HK-2 (cell line): ENCODE results near the gene COL8A2.

Experiments
- DNase-seq: peaks from one replicate; pipeline ENCODE4 v3.0.0-alpha.2; 2018; ENCODE audit not compliant: unreplicated experiment

The COL8A2 gene

DNA sequence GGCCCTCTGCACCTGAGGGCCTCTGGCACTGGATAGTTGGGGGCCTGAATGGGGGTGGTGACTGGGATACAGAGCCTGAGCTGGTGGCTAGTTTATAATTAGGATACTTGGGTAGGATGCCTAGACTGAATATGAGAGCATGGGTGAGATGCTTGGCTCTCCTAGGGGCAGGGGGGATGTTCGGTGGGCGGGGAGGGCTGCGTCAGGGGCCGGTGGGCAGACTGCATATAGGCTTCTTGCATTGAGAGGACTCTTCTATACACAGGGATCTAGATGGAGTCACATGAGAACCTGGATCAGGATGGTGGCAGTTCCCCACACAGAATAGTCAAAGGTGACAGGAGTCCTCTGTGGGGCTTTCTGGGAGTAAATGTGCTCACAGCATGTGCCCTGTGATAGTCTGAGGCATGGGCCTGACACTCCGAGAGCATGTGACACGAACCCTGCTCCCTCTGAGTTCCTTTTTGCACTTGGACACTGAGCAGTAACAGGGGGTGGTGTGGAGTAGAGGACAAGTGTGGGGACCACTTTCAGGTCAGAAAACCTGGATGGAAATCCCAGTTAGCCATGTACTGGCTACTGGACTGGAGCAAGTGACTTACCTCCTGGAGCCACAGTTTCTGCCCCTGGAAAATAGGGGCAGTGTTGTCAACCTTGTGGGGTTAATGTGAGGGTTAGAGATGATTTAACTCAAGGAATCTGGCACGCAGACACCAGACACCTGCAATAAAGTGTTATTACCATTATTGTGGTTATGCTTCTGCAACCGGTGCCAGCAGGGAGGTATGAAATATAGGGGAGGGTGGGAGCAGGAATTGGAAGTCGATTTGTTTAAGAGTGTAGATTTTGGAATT, 33.2 kb upstream of the COL8A2 start:
- DNase-seq, result no peak

DNA sequence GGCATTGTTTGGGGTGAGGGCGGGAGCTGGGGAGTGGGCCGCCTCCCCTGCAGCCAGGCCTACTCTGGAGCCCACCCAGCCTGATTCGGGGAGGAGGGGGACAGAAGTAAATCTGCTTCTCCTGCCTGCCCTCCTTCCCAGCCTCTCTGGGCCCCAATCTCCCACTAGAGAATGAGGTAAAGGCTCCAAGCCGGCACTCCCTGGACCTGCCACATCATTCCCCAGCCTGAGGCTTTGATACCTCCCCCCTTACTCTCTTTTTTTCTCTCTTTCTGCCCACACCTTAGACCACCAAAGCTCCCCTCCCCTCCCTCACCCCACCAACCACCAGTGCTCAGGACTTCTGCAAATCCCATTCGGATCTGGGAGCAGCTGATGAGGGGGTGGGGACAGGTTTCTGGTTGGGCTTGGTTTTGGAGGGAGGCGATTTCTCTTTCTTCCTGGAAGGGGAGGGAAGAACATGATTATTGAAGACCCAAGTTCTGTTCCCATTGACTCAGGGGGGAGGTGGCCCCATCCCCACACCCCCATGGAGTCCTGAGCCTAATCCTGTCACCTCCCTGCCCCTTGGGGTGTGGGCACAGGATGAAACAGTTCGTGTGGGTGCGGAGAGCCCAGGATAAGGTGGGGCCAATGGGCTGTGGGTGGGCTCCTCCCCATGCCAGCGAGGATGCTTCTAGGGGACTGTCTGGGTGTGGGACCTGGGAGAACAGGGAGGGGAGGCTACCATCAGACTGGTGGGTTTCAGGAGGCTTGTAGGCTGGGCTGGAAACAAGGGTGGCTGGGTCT, 32.3 kb upstream of the COL8A2 start:
- DNase-seq, result no peak

DNA sequence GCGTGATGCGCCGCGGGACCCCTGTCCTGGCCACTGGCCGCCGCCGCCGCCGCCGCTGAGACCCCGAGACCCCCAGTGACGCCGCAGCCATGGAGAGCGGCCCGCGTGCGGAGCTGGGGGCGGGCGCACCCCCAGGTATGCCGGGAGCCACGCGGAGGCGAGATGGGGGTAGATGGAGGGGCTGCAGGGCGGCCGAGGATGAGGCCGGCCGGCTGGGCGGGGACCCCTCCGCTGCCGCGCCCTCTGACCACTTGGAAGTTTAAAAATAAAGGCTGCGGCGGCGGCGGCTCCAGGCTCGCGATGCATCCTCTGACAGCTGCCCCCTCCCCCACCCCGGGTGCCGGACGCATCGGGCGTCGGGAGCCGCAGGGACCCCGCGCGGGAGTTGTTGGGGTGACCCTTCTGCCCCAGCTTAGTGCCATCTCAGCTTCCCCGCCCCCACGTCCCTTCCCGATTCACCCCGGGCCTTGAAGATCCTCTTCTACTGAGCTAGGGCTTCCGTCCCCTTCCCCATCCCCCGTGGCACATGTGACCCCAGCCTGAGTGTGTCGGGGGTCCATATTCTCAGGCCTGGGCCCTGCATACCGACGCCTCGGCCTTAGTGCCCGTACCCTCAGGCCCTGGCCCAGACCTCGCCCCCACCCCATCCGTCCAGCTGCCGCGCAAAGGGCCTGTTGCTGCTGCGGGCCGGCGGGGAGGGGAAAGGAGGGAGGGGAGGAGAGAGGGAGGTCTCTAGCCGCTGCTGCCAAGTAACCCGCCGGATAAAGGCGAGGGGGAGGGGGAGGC, 31.5 kb upstream of the COL8A2 start:
- peak; percentile 63 for DNase-seq

DNA sequence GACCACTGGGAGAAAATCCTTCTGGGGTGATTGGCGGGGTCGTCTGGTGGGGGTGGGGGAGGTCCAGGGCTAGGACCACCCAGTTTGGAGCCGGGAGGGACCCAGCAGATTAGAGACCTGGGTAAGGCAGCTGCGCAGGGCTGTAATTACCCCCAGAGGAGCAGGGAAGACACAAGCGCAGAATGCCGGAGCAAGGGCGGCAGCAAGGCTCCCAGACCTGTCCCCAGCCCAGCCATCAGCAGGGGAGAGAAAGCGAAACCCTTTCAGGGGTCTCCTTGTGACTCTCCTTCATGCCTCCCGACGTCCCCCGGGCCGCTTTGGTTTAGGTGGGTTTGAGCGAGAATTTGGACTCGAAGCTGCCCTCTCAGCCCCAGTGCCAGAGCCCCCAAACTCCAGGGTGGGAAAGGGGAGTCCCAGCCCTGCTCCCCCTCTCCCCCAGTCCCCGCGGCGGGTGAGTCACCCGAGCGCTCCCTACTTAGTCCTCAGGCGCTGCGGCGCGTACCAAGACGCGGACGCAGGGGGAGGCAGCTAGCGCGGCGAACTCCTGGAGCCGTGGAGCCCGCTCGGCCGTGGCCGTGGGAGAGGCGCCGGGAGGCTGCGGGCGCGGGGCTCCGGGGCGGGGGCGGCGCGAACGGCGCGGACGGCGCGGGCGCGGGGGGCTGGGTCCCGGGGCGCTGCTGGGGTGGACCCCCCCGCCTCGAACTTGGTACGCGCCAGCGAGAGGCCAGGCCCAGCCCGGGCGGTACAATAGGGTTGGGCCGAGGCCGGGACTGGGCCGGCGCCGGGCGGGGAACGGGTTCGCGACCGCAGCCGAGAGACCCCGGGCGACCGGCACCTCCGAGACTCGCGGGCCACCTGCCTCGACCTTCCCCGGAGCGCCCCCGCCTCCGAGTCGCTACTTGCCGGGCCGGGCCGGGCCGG, 30.6 kb upstream of the COL8A2 start, which contains the start of gene MAP7D1:
MAP7D1 (plus strand) TSS at position 753 of the 921 bp plus-strand sequence. CDS start 258 bp downstream, outside the sequence.
- peak; percentile 86 for DNase-seq

DNA sequence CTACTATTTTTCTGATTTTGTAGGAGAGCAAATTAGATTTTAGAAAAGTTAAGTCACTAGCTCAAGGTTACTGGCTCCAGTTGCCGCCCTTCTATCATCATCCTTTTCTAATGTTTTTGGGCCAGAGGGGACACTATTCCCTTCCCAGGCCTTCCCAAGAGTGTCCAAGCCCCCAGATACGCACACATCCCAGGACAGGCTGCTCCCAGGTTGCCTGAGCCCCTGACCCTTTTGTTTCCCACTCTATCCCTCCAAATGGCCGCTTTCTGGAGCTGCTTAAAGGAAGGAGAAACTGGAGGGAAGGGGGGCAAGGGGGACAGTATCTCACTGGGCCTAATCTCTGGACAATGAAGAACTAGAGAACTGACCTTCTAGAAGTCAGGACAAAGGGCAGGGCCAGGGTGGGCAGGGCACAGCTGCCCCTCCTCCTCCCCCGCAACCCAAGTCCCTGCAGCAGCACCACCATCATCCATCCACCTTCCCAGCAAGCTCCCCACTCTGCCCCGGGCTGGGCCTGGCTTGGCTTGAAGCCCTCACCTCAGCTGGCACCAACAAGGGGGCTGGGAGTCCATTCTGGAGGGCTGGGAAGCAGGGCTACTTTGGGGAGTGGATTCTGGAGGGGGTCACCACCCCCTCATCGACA, 29.9 kb upstream of the COL8A2 start:
- DNase-seq, result no peak

DNA sequence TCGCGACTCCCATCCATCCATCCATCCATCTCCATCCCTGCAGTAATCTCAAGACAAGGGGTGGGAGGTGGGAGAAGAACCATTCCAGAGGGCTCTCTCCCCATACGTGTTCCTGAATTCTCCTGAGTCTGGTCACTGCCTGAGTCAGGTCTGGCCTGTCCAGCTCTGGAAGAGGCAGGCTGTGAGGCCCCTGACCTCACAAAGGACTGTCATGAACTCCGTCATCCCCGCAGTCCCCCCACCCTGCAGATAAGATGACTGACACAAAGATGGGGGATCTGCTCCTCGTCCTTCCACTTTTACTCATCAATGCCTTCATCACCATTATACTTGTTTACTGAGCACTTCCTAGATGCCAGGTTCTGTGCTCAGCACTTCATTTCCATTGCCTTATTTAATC, 29.3 kb upstream of the COL8A2 start:
- DNase-seq, result no peak

DNA sequence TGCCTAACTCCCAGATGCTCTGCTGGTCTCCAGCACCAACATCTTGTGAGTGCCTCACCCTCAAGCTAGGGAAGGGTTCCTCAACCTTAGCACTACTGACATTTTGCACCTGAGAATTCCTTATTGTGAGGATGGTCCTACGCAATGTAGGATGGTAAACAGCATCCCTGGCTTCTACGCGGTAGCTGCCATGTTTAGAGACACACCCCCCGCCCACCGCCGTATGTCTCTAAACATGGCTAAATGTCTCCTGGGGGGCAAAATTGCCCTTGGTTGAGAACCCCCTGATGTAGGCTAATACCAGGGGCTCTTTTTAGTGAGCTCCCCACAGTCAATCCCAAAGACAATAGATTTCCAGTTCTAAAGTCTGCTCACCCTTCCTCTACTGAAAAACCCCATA, 28.5 kb upstream of the COL8A2 start:
- DNase-seq, result no peak

DNA sequence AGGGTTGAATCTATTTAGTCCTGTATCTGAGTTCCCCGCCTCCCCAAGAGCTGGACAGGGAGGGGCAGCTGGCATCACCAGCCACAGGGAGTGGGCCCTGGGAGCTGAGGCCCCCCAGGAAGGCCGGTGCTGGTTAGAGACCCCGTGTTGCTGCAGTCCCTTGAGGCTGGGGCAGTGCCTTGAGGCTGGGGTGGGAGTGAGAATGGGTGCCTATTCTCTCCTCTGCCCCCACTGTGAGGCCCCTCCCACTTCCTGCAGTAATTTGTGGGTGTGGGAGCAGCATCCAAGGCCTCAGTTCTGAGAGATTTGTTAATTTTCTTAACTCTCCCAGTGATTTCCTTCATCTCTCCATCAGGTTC, 26.8 kb upstream of the COL8A2 start:
- DNase-seq, result no peak

DNA sequence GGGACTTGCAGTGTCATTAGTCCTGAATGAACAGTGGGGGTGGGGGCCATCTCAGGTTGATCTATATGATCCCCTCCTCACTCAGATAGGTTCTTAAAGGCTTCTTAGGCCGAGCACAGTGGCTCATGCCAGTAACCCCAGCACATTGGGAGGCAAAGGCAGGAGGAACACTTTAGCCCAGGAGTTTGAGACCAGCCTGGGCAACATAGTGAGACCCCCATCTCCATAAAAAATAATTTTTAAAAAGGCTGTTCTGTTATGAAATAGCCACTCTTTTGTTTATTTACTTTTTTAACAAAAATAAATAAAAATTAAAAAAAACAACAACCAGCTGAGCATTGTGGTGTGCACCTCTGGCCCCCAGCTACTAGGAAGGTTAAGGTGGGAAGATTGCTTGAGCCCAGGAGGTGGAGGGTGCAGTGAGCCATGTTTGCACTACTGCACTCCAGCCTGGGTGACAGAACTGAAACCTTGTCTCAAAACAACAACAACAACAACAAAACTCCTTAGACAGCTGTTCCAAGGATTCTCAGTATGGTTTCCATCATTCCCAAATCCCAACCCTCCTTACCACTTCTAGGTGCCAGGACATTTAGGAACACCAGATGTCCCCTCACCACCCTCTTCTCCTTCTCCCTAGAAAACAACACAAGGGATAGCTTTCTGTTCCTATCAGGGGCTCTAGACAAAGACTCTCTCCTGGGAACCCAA, 26.3 kb upstream of the COL8A2 start:
- no peak for DNase-seq

DNA sequence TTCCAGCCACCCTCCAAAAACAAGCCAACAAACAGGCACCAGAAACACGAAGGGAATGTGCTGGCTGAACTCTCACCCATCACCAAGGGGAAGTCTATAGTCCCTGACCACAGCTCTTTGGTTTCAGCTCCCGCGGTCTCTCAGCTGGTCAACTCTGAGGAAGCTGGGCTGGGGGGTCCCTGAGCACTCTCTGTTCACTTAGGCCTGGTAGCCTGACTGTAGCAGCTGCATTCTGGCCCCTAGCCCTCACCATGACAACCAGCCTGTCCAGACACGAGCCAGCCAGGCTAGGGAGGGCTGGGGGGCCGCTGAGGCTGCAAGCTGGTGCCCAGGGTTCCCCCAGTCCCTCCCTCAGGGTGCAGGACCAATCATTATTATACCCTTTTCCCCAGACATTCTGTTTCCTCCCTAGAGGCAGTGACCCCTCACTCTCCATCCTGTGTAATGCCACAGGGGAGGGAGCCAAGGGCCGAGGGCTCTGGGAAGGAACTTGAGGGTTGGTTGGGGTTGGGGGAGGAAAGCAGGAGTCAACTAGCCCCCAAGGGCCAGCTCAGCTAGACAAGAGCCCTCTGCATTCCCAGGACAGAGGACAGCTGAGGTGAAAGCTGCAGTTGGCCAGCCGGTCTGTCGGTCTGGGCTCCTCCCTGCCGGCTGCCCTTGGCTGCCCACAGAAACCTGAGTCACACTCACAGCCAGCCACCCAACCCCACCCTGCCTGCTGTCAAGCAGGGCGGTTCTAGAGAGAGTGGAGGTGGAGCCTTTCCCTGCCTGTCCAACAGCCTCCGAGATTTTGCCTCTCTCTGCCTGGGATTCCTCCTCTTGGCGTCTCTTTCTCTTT, 25.5 kb upstream of the COL8A2 start:
- DNase-seq, result peak; percentile 97

DNA sequence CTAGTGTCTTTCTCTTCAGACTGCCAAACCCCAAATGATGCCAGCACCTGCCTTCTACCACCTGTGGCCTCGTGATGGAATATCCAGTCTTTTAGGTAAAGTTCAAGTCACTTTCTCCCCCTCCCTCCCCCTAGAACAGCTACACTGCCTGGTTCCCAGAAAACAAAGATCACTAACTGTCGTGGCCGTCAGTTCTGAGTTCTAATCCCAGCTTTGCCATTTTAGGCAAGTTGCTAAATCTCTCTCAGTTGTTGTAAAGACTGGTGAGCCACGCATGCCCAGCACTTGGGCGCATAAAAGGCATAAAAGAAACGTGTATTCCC, 24.9 kb upstream of the COL8A2 start:
- DNase-seq, result no peak

DNA sequence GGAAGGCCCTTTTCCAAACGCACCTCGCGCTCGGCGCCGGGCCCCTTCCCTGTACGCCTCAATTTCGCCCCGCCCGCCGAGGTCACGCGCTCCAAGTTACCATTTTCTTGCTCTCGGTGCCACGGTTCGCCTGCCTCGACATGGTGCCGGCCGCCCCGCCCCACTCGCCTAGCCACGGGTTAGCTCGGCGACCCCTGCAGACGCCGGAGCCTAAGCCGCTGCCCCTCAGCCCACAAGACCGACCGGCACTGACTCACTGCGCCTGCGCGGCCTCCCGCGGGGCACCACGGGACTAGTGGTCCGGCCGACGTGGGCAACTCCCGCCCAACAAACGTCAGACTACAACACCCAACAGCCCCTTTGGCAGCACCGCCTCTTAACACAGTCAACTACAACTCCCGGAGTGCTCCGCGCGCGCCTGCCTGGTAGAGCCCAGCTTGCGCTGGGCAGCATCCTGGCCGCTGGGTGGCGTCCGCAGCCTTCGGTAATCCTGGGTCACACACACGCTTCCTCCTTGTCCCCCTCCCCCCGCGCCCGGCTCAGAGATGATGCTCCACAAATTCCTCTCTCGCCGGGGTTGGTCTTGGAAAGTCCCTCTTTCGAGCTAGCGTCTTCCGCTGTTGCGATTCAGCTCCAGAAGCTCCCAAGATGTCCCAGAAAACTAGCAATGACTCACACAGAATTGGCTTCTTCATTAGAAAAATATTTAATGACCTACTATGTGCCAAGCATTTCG, 24.4 kb upstream of the COL8A2 start, which contains the start of gene TRAPPC3:
TRAPPC3 (minus strand) TSS at position 250 of the 736 bp plus-strand sequence; CDS start at position 142, 108 bp downstream.
- peak; percentile 100 for DNase-seq

DNA sequence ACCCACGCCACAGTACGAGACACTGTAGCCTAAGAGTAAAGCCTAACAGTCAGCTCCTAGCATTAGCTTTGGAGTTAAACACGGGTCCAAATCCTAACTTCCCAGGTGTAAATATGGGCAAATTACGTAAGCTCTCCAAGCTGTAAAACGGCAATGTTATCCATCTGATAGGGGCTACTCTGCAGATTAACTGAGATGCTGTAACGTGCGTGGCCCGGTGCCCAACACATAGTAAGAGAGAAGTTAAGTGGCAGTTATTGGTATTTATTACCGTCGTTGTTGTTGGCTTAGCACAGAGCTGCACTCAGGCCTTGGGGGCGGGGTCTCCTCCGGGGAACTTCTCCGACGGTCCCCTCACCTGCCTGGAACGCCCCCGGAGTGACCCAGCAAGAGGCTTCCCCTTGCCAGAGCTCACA, 23.8 kb upstream of the COL8A2 start:
- DNase-seq, result no peak

DNA sequence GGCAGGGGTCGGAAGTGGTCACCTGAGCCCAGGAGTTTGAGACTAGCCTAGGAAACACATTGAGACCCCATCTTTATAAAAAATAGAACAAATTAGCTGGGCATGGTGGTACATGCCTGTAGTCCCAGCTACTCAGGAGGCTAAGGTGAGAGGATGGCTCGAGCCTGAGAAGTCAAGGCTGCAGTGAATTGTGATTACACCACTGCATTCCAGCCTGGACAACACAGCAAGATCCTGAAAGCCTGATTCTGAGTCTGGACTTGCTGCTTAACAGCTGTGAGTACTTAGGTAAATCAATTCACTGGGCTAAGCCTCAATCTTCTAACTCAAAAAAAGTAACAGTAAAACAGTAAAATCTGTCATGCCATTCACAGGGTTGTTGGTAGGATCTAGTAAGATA, 19.4 kb upstream of the COL8A2 start:
- DNase-seq, result no peak

DNA sequence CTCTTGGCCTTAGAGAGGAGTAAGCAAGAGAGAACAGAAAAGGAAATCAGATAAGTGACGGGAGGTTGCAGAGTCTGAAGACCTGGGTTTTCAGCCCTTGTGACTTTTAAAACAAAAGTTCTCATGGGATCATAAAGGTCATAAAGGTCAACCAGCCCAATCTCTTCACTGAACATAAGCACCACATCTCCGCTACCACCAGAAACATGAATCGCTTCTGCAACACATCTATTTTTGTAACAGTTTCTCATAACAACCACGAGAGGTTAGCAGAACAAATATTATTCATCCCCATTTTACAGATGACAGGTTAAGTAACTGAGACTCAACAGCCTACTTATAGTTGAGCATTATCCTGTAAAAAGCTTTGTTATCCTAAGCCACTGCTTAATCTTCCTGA, 18.4 kb upstream of the COL8A2 start:
- no peak for DNase-seq

DNA sequence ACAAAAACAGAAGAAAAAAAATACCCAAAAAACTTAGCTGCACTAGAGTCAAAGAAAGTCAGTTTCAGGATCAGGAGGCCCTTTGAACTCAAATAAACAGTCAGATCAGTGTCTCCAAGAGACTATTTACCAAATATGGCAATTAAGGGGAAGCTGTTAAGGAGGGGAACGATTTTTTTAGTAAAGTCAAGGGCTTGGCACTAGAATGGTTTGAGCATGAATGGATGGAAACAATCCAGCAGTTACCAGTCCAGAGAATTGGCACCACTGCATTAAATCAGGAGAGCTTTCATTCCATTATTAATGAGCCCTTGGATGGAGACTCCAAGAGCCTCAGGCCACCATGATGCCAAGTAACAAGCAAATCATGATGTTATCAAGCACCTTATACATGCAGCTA, 17.1 kb upstream of the COL8A2 start:
- DNase-seq, result no peak

DNA sequence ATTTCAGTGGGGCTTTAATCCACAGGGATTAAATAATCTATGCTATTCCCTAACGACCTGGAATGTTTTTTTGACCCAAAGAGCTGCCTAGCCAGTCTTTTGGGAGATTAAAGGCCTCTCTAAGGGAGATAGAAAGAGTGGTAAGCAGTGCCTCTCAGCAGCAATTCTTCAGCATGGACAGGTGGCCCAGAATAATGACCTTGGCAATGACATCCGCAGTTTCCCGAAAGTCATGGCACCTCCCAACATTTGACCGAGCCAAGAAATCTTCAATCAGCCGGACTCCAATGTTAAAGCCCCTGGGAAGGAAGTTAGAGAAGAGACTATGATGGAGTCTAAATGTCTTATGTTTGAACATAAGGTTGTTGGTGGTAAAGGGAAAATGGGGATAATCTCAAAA, 14.5 kb upstream of the COL8A2 start:
- no peak for DNase-seq

DNA sequence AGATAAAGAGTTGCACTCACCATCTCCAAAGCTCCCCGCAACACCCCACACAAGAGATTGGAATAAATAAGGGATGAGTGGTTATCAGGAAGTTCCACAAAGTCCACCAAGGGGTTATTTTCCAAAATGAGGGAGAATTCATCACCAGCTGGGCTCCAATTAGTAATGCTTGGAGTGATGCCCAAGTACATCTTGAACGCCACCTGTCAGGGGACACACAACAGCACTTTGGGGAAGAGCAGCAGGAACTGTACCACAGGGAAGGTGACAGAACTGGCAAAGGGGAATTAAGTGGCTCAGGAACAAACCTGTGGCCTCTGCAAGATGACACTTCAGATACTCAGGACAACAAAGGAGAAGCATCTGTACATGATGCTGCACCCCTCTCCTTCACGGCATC, 12.8 kb upstream of the COL8A2 start:
- DNase-seq, result no peak
